Activated naive CD8-positive, alpha-beta T cell treated with anti-CD3 and anti-CD28 coated beads, Interleukin-2, amount 50 U/mL, for 24 hours (primary cell): ENCODE measurements around the gene C9orf78.
A peak's percentile ranks its signal among the peaks of the same experiment; 100 is the strongest.

Experiments
- ATAC-seq: fragments of 150-1000 bp; cut with Tn5 transposase; one replicate; pipeline ENCODE4 v1.10.0; 2021
- DNase-seq: peaks from one replicate; pipeline ENCODE4 v3.0.0; 2021
- H3K27ac Mint-ChIP-seq: one replicate; pipeline ENCODE4 v1.8.0; 2021; ENCODE audit warnings: mild to moderate bottlenecking, mixed read lengths
- H3K27me3 Mint-ChIP-seq: one replicate; pipeline ENCODE4 v1.8.0; 2021; ENCODE audit warnings: mixed read lengths
- H3K36me3 Mint-ChIP-seq: one replicate; pipeline ENCODE4 v1.8.0; 2021; ENCODE audit warnings: low read depth, mixed read lengths
- H3K4me1 Mint-ChIP-seq: one replicate; pipeline ENCODE4 v1.8.0; 2021; ENCODE audit warnings: mixed read lengths
- H3K4me3 Mint-ChIP-seq: one replicate; pipeline ENCODE4 v1.8.0; 2021; ENCODE audit warnings: mild to moderate bottlenecking, moderate library complexity, mixed read lengths
- H3K9me3 Mint-ChIP-seq: one replicate; pipeline ENCODE4 v1.8.0; 2021; ENCODE audit warnings: mixed read lengths

The C9orf78 gene

DNA sequence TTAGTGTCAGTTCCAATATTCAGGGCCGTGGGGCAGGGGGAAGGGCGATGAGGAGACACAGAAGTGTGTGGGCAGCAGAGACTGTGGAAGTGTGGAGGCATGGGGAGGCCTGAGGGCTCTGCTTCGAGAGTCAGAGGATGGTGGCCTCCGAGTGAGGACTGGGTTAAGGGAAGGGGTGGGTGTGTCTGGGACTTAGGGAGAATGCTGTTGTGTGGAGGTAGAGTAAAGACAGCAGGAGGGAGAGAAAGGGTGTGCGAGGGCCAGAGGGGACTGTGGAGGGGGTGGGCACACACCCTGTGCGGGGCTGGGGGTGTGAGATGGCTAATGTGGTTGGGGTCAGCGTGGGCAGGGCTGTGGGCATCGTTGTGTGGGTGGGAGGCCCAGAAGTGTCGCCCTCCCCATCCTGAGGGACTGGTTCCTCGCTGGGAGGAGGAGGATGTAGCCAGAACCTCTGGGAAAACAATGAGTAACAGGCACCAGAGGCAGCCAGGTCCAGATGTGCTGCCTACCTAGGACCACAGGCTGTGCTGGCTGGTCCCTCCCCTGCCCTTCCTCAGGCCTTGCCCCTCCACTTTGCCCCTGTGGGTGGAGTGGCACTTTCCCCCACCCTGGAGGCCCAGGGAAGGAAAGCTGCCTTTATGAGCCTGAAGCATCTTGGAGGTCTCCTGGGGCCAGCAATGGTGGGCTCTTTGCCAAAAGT lies 4.4 kb upstream of the C9orf78 start:
- no peak for ATAC-seq
- peak overlapping the region; percentile 64 for H3K4me3 Mint-ChIP-seq
- H3K27ac Mint-ChIP-seq: peak overlapping the region; percentile 89
- no peak for DNase-seq
- peaks cover 61% of the 10 kb centered on the region for H3K4me1 Mint-ChIP-seq
- H3K27me3 Mint-ChIP-seq: no peaks in the 10 kb centered on the region
- no peaks in the 10 kb centered on the region for H3K9me3 Mint-ChIP-seq
- peaks cover 3% of the 10 kb centered on the region for H3K36me3 Mint-ChIP-seq

- H3K27me3 Mint-ChIP-seq: no peaks in the 10 kb centered on the region
Observed at GRCh38 chr9:129838707-129839259, 3.7 kb upstream of the C9orf78 start.

DNA sequence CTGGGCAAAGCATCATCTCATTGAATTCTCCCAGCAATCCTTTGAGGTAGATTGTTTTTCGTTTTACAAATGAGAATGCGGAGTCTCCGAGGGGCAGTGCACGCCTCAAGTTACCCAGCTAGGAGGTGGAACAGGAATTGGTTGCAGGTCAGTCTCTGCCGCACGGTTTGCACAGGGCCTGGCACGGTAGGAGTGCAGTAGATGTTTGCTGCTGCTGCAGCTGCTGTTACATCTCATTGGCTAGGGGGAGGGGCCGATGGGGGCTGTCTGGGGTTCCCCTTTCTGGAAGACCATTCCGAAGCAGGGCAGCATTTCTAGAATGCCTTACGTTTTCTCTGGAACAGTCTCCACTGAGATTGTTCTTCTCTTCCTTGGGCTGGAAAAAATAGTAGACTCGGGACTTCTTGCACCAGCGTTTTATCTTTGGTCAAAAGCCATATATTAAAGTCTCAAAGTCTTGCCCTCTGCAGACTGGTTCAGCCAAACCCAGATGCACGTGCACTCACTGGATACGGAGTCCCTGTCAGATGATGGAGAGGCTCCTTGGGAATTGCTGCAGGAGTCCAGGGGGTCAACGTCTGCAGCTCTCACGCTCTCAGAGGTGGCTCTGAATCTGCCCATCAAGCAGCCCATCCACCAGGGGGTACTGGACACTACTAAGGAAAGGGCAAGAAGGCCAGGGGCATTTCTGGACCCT lies 1.4 kb upstream of the C9orf78 start:
- Mint-ChIP-seq H3K4me1 (peaks cover 71% of the 10 kb centered on the region), H3K36me3 (peaks cover 20% of the 10 kb centered on the region), H3K9me3 (no peaks in the 10 kb centered on the region), H3K27me3 (no peaks in the 10 kb centered on the region), H3K27ac (peak overlapping the region; percentile 89), H3K4me3 (peak overlapping the region; percentile 98)
- no peak for ATAC-seq
- DNase-seq: peak; percentile 60

More at GRCh38 chr9:129838707-129839259, 3.7 kb upstream of the C9orf78 start:
- peak overlapping the region; percentile 89 for H3K27ac Mint-ChIP-seq
- ATAC-seq (peak; percentile 69), DNase-seq (peak; percentile 34)
- peaks cover 66% of the 10 kb centered on the region for H3K4me1 Mint-ChIP-seq
- H3K4me3 Mint-ChIP-seq: peak overlapping the region; percentile 64
- no peaks in the 10 kb centered on the region for H3K9me3 Mint-ChIP-seq
- peaks cover 10% of the 10 kb centered on the region for H3K36me3 Mint-ChIP-seq

DNA sequence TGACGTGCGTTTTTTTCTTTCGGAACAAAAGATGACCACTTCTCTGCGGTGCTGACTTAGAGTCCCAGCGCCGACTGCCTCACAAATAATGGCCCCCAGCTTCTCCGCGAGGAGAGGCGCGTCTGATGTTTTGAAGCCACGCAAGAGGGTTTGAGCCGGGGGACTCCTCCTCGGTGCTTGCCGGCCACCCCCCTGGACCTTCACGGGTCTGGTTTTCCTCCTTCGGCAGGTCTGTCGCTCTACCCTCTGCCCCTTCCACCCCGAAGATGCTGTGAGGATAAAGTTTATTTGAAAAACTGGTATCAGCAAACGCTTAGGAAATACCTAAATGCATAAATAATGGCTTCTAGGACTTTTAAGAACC lies 767 bp upstream of the C9orf78 start:
- H3K4me3 Mint-ChIP-seq: peak overlapping the region; percentile 98
- peak overlapping the region; percentile 89 for H3K27ac Mint-ChIP-seq
- H3K36me3 Mint-ChIP-seq: peaks cover 24% of the 10 kb centered on the region
- H3K27me3 Mint-ChIP-seq: no peaks in the 10 kb centered on the region
- no peaks in the 10 kb centered on the region for H3K9me3 Mint-ChIP-seq
- DNase-seq: peak; percentile 19
- H3K4me1 Mint-ChIP-seq: peaks cover 64% of the 10 kb centered on the region
- no peak for ATAC-seq

- no peaks in the 10 kb centered on the region for H3K9me3 Mint-ChIP-seq
- H3K27ac Mint-ChIP-seq: peak overlapping the region; percentile 96
- H3K4me1 Mint-ChIP-seq: peaks cover 54% of the 10 kb centered on the region
- ATAC-seq (peak; percentile 6), DNase-seq (peak; percentile 41)
- H3K27me3 Mint-ChIP-seq: no peaks in the 10 kb centered on the region
- H3K4me3 Mint-ChIP-seq: peak overlapping the region; percentile 98
- peaks cover 31% of the 10 kb centered on the region for H3K36me3 Mint-ChIP-seq
Observed at GRCh38 chr9:129834489-129835127, 467 bp downstream of the C9orf78 start.

DNA sequence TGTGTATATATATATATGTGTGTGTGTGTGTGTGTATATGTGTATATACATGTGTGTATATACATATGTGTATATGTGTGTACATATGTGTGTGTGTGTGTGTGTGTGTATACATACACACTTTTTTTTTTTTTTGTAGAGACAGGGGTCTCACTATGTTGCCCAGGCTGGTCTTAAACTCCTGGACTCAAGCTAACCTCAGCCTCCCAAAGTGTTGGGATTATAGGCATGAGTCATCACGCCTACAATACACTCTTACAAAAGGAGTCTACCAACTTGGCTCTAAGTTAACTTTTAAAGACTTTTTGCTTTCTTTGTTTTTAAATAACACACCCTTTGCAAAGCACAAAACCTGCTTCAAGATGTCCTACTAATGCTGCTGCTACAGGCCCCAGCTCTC lies 2.1 kb downstream of the C9orf78 start:
- H3K36me3 Mint-ChIP-seq: peaks cover 45% of the 10 kb centered on the region
- no peak overlapping the region for H3K27ac Mint-ChIP-seq
- no peak for ATAC-seq
- DNase-seq: no peak
- no peaks in the 10 kb centered on the region for H3K27me3 Mint-ChIP-seq
- H3K4me3 Mint-ChIP-seq: peak overlapping the region; percentile 98
- peaks cover 38% of the 10 kb centered on the region for H3K4me1 Mint-ChIP-seq
- H3K9me3 Mint-ChIP-seq: no peaks in the 10 kb centered on the region

DNA sequence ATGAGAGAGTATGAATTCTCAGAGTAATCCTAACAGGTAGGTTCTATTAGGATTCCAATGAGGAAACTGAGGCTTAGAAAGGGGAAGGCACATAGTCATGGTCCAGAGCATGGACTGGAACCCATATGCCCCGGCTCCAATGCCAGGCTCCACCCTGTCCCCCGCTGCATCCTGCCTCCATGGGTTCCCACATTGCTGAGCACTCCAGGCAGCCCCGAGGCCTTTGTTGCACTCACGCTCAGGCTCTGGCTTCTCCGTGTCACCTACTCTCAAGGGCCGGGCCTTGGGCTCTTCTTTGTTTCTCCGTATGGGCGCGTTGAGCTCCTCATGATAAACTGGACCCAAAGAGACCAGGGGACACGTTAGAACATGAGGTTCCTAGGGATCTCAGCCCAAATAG lies 6.1 kb downstream of the C9orf78 start:
- Mint-ChIP-seq H3K4me3 (no peak overlapping the region), H3K27ac (no peak overlapping the region), H3K27me3 (no peaks in the 10 kb centered on the region), H3K4me1 (peaks cover 9% of the 10 kb centered on the region), H3K9me3 (no peaks in the 10 kb centered on the region), H3K36me3 (peaks cover 44% of the 10 kb centered on the region)
- no peak for ATAC-seq
- DNase-seq: no peak

DNA sequence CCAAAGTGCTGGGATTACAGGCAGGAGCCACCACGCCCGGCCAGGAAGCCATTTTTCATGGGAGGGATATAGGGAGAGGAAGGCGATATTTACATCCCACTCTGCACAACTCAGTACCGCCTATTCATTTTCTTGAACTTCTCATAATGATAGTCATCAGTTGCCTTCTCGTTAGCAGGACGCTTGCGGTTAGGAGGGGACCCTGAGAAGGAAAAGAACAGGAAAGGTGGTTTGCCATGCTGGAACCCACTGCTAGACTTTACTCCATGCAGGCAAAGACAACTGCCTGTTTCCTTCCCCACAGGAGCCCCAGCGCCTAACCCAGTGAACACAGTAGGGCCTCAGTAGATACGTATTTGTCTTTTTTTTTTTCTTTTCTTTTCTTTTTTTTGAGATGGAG lies 7.0 kb downstream of the C9orf78 start:
- Mint-ChIP-seq H3K27ac (peak overlapping the region; percentile 19), H3K9me3 (no peaks in the 10 kb centered on the region), H3K4me3 (no peak overlapping the region), H3K27me3 (no peaks in the 10 kb centered on the region), H3K4me1 (peaks cover 1% of the 10 kb centered on the region), H3K36me3 (peaks cover 38% of the 10 kb centered on the region)
- ATAC-seq: no peak
- no peak for DNase-seq

GRCh38 chr9:129826759-129827158 lies 8.3 kb downstream of the C9orf78 start:
- no peaks in the 10 kb centered on the region for H3K9me3 Mint-ChIP-seq
- H3K36me3 Mint-ChIP-seq: peaks cover 41% of the 10 kb centered on the region
- H3K27ac Mint-ChIP-seq: no peak overlapping the region
- ATAC-seq (no peak), DNase-seq (no peak)
- H3K4me1 Mint-ChIP-seq: peaks cover 11% of the 10 kb centered on the region
- H3K4me3 Mint-ChIP-seq: no peak overlapping the region
- H3K27me3 Mint-ChIP-seq: no peaks in the 10 kb centered on the region

GRCh38 chr9:129826344-129826743 lies 8.7 kb downstream of the C9orf78 start:
- peaks cover 37% of the 10 kb centered on the region for H3K36me3 Mint-ChIP-seq

DNA sequence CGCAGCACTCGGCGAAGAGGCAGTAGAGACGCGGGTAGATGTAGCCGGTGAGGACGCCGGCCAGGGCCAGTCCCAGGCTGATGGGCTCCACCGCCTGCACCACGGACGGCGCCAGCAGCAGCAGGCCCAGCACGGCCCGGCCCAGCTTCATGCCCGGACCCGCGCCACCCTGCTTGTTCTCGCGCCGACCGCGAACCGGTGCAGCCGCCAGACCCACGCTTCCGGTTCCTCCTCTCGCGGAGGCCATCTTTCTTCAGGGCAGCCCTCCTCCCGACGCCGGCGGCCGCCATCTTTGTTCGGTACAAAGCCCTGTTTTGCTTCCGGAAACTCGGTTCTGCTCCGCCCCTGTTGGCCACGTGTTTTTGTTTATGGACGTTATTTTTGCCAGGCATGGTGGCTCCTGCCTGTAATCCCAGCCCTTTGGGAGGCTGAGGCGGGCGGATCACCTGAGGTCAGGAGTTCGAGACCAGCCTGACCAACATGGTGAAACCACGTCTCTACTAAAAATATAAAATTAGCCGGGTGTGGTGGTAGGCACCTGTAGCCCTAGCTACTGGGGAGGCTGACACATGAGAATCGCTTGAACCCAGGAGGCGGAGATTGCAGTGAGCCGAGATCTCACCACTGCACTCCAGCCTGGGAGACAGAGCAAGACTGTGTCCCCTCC lies 11.0 kb downstream of the C9orf78 start, which contains the start of gene TOR1A:
Gene TOR1A (minus strand): TSS at position 202 of the 667 bp plus-strand sequence. CDS start 51 bp downstream, at position 151.
- Mint-ChIP-seq H3K27me3 (no peaks in the 10 kb centered on the region), H3K27ac (peak within 1 kb of the TSS; percentile 84), H3K4me1 (peaks cover 11% of the 10 kb centered on the region), H3K4me3 (peak within 1 kb of the TSS; percentile 87), H3K36me3 (peaks cover 30% of the 10 kb centered on the region), H3K9me3 (no peaks in the 10 kb centered on the region)
- ATAC-seq (peak; percentile 90), DNase-seq (peak; percentile 93)

More at GRCh38 chr9:129826344-129826743, 8.7 kb downstream of the C9orf78 start:
- Mint-ChIP-seq H3K4me3 (no peak overlapping the region), H3K9me3 (no peaks in the 10 kb centered on the region), H3K27ac (no peak overlapping the region), H3K4me1 (peaks cover 11% of the 10 kb centered on the region), H3K27me3 (no peaks in the 10 kb centered on the region)
- ATAC-seq (no peak), DNase-seq (no peak)

DNA sequence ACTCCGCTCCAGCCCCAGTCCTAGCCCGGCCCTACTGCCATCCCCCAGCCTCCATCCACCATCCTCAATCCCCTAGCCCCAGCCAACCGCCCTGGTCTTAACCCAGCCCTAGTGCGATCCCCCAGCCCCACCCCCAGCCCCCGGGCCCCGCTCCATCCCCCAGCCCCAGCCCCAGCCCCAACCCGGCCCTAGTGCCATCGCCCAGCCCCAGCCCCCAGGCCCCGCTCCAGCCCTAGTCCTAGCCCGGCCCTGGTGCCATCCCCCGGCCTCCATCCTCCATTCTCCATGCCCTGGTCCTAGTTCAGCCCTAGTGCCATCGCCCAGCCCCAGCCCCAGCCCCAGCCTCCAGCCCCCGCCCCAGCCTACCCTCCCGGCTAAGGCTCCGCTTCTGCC lies 11.5 kb downstream of the C9orf78 start:
- Mint-ChIP-seq H3K4me1 (peaks cover 11% of the 10 kb centered on the region), H3K4me3 (peak overlapping the region; percentile 87), H3K36me3 (peaks cover 29% of the 10 kb centered on the region), H3K27me3 (no peaks in the 10 kb centered on the region), H3K9me3 (no peaks in the 10 kb centered on the region), H3K27ac (peak overlapping the region; percentile 72)
- ATAC-seq: peak; percentile 52
- DNase-seq: no peak

DNA sequence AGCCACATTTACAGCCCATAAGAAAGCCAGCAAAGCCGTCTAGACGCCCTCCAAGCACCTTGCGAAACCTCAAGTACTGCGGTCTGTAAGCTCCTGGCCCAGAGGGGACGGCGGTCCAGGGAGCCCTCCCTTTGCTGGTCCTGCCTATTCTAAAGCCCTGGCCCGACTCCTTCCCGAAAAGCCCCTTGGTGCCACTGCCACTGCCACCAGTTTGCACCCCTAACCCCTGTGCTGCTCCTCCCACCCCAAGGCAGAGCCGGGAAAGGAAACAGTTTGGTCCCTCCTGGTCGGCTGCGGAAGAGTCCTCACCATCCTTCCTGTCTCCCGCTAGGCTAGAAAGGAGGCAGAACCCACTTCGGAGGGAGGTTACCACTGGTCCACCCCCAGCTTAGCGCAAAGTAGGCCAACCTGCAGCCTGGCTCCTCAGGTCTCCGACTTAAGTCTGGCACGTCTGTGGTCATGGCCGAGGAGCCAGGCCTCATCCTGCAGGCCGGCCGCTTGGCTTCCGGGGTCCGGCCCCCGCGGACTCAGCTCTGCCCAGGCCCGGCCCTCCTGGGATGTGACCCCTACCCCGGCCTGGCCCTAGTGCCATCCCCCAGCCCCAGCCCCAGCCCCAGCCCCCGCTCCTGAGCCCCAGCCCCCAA lies 12.1 kb downstream of the C9orf78 start:
- Mint-ChIP-seq H3K4me1 (peaks cover 11% of the 10 kb centered on the region), H3K36me3 (peaks cover 30% of the 10 kb centered on the region), H3K4me3 (peak overlapping the region; percentile 87), H3K27ac (peak overlapping the region; percentile 84), H3K9me3 (no peaks in the 10 kb centered on the region), H3K27me3 (no peaks in the 10 kb centered on the region)
- DNase-seq: peak; percentile 22
- ATAC-seq: peak; percentile 25
